Stimulated activated CD4-positive, alpha-beta T cell treated with anti-CD3 and anti-CD28 coated beads, TNF-alpha, amount 100 ng/mL, for 48 hours (primary cell): ENCODE results near the gene C17orf107.

Source experiments
- DNase-seq, 3 donors: peaks; one replicate each; pipeline ENCODE4 v3.0.0-alpha.2; 2020; ENCODE audit warnings: low read depth in 3 of 3

The C17orf107 gene

DNA sequence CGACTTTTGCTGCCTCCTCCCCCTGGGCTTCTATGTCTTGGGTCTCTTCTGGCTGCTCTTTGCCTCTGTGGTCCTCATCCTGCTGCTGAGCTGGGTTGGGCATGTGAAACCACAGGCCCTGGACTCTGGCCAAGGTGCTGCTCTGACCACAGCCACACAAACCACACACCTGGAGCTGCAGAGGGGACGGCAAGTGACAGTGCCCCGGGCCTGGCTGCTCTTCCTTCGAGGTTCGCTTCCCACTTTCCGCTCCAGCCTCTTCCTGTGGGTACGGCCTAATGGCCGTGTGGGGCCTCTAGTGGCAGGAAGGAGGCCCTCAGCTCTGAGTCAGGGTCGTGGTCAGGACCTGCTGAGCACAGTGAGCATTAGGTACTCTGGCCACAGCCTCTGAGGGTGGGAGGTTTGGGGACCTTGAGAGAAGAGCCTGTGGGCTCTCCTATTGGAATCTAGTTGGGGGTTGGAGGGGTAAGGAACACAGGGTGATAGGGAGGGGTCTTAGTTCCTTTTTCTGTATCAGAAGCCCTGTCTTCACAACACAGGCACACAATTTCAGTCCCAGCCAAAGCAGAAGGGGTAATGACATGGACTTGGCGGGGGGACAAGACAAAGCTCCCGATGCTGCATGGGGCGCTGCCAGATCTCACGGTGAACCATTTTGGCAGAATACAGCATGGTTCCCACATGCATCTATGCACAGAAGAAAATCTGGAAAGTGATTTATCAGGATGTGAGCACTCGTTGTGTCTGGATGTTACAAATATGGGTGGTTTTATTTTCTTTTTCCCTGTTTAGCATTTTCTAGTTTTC, 35.0 kb downstream of the C17orf107 start:
- no peak for DNase-seq

DNA sequence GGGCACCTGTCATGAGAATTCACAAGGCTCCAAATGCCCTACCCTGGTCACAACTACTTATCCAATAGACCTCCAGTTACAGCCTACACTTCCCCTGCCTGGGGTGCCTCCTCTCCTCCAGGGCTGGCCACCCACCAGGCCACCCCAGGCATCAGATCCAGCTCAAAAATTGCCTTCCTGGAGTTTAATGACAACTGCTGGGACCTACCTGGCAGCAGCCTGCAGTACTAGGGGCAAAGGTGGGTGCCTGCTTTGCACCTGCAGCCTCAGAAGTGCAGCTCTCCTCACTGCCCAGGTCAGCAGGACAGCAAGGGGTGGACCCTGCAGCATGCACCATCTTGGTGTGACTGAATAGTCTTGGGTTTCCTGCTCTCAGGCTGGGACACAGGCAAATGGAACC, 36.3 kb downstream of the C17orf107 start:
- DNase-seq, result no peak

DNA sequence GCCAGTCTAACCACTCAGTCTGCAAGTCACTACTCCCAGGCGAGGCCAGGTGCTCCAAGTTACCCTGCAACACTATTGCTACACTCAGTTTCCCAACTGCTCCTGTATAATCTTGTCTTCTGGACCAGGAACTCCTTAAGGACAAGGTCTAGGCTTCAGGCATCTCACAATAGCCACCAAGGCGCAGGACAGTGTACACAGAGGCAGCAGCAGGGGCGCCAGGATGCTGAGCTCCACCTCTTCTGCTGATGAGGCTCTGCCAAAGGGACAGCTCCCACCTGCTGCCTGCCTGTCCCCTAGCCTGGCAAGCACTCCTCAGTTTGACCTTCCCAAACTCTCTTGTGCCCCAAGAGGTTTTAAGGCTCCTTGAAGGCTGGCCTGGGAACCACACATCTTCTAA, 37.1 kb downstream of the C17orf107 start:
- no peak for DNase-seq

- no peak for DNase-seq
Observed at GRCh38 chr17:4937553-4937952, 38.2 kb downstream of the C17orf107 start.

DNA sequence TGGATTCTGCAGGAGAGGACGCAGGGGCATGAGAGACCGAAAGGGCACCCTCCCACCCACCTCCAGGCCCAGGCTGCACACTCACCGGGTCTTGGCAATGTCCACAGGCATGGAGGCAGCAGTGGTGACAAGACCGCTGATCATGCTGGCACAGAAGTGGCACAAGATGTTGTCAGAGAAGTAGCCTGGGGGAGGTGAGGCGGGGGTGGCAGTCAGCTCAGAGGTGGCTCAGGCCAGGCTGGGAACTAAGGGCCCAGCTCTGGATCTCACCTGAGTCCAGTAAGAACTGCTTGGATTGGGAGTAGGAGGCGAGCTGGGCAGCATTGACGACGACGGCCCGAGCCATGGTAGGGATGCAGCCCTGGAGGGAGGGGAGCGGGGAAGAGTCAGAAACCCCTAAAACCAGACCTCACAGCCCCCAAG, 38.7 kb downstream of the C17orf107 start:
- DNase-seq, result no peak

- no peak for DNase-seq
Observed at GRCh38 chr17:4938688-4939545, 39.6 kb downstream of the C17orf107 start.

DNA sequence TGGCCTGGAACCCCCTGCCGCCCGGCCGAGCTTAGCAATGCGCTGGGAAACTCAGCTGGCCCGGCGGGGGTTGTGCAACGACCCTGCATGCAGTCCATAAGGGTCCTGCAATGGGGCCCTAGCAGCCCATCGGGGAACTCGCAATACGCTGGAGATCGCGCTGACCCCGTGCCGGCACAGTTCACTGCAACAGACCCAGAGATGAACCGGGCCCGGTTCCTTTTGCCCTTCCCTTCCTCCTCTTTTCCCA, 40.1 kb downstream of the C17orf107 start:
- DNase-seq, result no peak

GRCh38 chr17:4939796-4940554, 40.6 kb downstream of the C17orf107 start, which contains the start of the genes RNF167 and SLC25A11:
Gene RNF167 (plus strand): TSS chr17:4940268. CDS start chr17:4940910, 642 bp downstream.
Gene SLC25A11 (minus strand): TSS chr17:4940046. CDS start chr17:4939910, 136 bp downstream.
- DNase-seq, result peak; percentile 89 to 96 (median 94)

GRCh38 chr17:4940555-4941318, 41.4 kb downstream of the C17orf107 start:
- DNase-seq, result no peak

GRCh38 chr17:4941319-4941610, 41.9 kb downstream of the C17orf107 start:
- no peak for DNase-seq

DNA sequence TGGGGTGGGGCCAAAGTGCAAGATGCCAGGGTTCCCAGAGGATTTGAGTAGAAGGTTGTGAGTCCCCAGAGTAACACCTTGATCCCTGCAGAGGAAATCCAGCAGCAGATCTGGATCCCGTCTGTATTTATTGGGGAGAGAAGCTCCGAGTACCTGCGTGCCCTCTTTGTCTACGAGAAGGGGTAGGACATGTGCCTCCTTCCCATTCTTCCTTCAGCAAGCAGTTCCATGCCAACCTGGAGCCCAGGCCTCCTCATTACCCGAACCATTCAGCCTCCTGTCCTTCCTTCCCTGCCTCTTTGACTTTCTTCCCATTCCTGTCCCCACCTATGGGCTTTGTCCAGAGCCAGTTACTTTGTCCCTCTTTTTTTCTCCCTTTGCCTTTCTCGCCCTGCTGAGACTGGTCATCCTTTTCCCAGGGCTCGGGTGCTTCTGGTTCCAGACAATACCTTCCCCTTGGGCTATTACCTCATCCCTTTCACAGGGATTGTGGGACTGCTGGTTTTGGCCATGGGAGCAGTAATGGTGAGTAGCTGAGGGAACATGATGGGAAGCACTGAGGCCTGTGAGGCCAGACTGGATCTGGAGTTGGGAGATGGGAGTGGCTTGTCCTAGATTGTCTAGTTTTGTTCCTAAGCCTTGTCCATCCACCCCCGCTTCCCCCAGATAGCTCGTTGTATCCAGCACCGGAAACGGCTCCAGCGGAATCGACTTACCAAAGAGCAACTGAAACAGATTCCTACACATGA, 43.6 kb downstream of the C17orf107 start:
- DNase-seq, result no peak

DNA sequence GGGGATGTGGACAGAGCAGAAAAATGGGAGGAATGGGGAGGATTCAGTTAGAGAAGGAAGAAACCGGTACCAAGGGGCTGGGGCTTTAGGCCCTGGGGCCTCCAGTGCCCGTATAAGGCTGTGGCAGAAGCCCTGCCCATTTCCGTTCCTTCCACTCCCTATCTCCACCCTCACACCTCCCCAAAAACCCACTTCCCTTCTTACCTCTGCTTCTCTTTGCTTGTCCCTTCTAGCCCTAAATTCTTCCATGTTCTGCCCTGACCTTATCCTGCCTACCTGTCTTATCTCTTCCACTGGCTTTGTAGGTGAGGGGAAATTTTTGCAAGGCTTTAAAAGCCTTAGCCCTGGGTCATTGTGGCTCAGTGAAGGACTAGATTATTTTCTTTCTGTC, 44.8 kb downstream of the C17orf107 start:
- peak in 1 of 3 donors; percentile 51 for DNase-seq

DNA sequence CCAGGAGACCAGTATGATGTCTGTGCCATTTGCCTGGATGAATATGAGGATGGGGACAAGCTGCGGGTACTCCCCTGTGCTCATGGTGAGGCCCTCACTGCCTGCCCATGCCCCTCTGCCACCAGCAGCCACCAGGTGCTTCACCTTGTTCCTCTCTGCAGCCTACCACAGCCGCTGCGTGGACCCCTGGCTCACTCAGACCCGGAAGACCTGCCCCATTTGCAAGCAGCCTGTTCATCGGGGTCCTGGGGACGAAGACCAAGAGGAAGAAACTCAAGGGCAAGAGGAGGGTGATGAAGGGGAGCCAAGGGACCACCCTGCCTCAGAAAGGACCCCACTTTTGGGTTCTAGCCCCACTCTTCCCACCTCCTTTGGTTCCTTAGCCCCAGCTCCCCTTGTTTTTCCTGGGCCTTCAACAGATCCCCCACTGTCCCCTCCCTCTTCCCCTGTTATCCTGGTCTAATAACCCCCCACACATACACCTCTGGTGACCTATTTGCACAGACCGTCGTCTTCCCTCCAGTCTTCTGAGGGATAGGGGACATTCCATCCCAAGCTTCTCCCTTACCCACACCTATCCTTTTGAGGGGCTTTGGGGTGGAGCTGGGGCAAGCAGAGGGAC, 45.3 kb downstream of the C17orf107 start:
- DNase-seq, result no peak

GRCh38 chr17:4945176-4945943, 46.0 kb downstream of the C17orf107 start:
- peak in 2 of 3 donors; percentile 82 to 83 for DNase-seq

DNA sequence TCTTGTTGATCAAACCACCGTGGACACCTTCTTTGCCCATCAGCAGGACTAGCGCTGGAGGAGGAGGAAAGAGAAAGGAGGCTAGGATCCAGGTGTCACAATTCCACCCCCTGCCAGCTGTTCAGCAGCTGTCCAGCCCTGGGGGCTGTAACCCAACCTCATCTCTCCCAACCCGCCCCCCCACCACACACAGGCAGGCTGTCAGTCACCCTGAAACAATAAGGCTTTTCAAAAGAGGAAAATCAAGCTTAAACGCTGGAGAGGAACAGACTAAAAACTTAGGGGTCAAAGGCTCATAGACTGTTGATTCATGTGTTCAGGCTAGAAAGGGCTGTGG, 46.6 kb downstream of the C17orf107 start:
- DNase-seq, result no peak

- DNase-seq, result no peak
Observed at GRCh38 chr17:4946312-4946976, 47.1 kb downstream of the C17orf107 start.

DNA sequence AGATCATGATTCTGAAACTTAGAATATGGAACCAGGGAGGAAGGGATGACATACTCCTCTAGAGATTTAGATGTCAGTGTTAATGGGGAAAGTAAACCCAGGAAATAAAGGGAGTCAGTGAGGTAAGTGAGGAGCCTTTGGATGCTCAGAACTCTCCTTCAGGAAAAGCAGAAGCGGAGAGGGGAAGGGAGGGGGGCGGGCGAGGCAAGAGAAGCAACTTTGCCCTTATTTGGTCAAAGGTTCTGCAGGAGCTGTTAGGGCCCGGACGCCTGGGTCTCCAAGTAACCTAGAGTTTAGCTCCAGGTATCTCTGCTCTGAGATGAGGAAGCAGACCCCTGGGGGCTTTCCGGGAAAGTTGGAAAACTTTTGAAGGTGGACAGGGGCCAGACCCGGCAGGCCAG, 47.7 kb downstream of the C17orf107 start:
- DNase-seq, result no peak

DNA sequence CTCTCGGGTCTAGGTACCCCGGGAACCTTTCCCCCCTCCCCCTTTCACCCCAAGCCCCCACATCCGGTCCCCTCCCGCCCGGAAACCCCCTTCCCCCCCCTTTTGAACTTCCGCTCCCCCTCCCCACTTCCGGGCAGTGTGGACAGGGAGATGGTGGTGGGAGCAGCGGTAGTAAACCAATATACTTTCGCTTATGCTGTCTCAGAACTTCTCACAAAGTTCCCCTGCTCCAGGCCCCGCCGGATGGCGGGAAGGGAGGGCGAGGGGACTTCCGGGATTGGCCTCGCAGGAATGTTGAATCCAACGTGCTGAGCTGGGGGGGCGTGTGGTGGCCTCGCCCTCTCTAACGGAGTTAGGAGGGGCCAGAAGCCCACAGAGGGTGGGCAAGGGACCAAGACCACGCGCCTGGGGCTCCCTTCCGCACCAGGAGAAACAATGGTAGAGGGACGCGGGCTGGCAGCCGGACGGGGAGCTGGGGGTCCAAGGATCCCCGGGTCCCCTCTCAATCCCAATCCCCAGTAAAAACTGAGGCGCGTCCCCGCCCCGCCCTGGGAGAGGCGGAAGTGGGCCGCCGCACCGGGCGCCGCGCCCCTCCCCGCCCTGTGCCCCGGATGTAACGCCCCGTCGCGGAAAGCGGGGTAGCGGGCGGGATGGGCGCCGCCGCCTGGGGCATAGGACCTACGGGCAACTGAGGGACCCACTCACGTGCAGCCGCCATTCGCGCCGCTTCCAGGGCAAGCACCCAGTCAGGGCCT, 48.3 kb downstream of the C17orf107 start:
- DNase-seq, result peak in 1 of 3 donors; percentile 70
